Body of pancreas (tissue), 4 donors: ENCODE results near the gene TAPT1. TPM values are rescaled to one million over a fixed set of nuclear protein-coding genes. Genes with fewer than 3 reads are reported as not detected.

ENCODE experiments used
- ATAC-seq: fragments of 150-250 bp; one replicate; pipeline ENCODE4 v1.9.1; 2016
- DNase-seq, 4 donors: peaks; one replicate each; pipeline ENCODE4 v3.0.0-alpha.2; 2019
- H3K27ac ChIP-seq, 4 donors: fragments of 200-600 bp; sonication (generic); 1 replicate in 3 of 4; 2 replicates in 1 of 4; pipeline versions ENCODE4 v1.5.1 to v1.6.1; 2016 to 2019; ENCODE audit warnings: mild to moderate bottlenecking in 1 of 4, mixed read lengths in 1 of 4, moderate library complexity in 1 of 4
- H3K27me3 ChIP-seq, 2 donors: fragments of 200-600 bp; sonication (generic); one replicate each; pipeline ENCODE4 v1.6.0; 2016; ENCODE audit warnings: mild to moderate bottlenecking in 1 of 2
- H3K36me3 ChIP-seq, 2 donors: fragments of 200-600 bp; sonication (generic); replicated peaks in 1 of 2; 2 replicates each; pipeline ENCODE4 v1.5.1; 2016; ENCODE audit warnings: low read depth in 2 of 2; ENCODE audit not compliant: insufficient read depth in 1 of 2
- H3K4me1 ChIP-seq: fragments of 200-600 bp; sonication (generic); one replicate; pipeline ENCODE4 v1.6.0; 2016
- H3K4me3 ChIP-seq, 2 donors: fragments of 200-600 bp; sonication (generic); 1 replicate in 1 of 2; 2 replicates in 1 of 2; pipeline ENCODE4 v1.5.1; 2016 to 2019
- H3K9me3 ChIP-seq, 3 donors: fragments of 200-600 bp; sonication (generic); 1 replicate in 2 of 3; 2 replicates in 1 of 3; pipeline ENCODE4 v1.5.1; 2016
- POLR2A ChIP-seq, 3 donors: fragments of 450-650 bp; IDR thresholded peaks; one replicate each; pipeline ENCODE4 v1.6.1; 2016; ENCODE audit warnings: antibody characterized with exemption in 3 of 3, mild to moderate bottlenecking in 2 of 3
- WGBS, 2 donors: methylation state at CpG; one replicate each; pipeline ENCODE4 v1.1.5; 2017; 5-methylcytosine and 5-hydroxymethylcytosine counted together
- intact Hi-C: fragments of 100-400 bp; cut with DNase I; formaldehyde crosslinking; loops from one replicate; pipeline ENCODE4 v1.15.1; 2023
- total RNA-seq, 2 donors: library from RNA; depleted of rRNA; stranded (reverse); fragments of >200 nt; gene quantifications; one replicate each; pipeline ENCODE4 v1.1.0, GENCODE V29; 2016
- TF ChIP-seq, protein P1 (sequence below), 7 experiments: fragments of 450-650 bp in 4 of 7; fragments of 200-600 bp in 3 of 7; sonication (generic) in 3 of 7; IDR thresholded peaks; one replicate each; pipeline ENCODE4 v1.5.1; 2016 to 2019; ENCODE audit warnings: antibody characterized with exemption in 7 of 7

The TAPT1 gene
- total RNA-seq, 2 donors from 2014 or later, result 26.4 to 30.9 TPM

DNA sequence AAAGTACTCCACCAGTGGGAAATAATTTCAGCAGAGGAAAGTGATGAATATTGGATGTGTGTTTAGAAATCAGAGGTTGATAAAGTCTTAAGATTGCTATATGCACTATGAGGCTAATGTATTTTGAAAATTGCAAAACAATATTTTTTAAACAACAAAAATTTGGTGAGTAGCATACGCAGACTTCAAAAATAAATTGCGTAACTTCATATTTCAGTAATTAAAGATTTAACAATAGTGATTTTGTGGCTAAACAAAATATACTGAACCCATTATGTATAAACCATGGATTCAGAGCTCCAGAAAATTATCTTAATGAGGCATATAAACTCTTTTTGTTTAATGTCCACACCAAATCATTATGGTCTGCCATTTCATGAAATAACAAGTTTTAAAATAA is 3.3 kb upstream of the TAPT1 start:
- intact Hi-C loops, result no loop called here
- Histone ChIP-seq H3K36me3 (no peaks in the 10 kb centered on the region), H3K9me3 (no peaks in the 10 kb centered on the region), H3K27me3 (no peaks in the 10 kb centered on the region), H3K4me3 (no peak overlapping the region), H3K27ac (no peak overlapping the region), H3K4me1 (peaks cover 12% of the 10 kb centered on the region)
- no peak for DNase-seq
- ATAC-seq, result no peak
- WGBS, 2 donors, result 92 to 97% methylated on average over 2 of the region's 2 CpGs
- TF ChIP-seq, protein P1, sequence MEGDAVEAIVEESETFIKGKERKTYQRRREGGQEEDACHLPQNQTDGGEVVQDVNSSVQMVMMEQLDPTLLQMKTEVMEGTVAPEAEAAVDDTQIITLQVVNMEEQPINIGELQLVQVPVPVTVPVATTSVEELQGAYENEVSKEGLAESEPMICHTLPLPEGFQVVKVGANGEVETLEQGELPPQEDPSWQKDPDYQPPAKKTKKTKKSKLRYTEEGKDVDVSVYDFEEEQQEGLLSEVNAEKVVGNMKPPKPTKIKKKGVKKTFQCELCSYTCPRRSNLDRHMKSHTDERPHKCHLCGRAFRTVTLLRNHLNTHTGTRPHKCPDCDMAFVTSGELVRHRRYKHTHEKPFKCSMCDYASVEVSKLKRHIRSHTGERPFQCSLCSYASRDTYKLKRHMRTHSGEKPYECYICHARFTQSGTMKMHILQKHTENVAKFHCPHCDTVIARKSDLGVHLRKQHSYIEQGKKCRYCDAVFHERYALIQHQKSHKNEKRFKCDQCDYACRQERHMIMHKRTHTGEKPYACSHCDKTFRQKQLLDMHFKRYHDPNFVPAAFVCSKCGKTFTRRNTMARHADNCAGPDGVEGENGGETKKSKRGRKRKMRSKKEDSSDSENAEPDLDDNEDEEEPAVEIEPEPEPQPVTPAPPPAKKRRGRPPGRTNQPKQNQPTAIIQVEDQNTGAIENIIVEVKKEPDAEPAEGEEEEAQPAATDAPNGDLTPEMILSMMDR (IDR thresholded peaks at IDR 0.05), result no peak
- no peak for TF ChIP-seq POLR2A (IDR thresholded peaks at IDR 0.05)

DNA sequence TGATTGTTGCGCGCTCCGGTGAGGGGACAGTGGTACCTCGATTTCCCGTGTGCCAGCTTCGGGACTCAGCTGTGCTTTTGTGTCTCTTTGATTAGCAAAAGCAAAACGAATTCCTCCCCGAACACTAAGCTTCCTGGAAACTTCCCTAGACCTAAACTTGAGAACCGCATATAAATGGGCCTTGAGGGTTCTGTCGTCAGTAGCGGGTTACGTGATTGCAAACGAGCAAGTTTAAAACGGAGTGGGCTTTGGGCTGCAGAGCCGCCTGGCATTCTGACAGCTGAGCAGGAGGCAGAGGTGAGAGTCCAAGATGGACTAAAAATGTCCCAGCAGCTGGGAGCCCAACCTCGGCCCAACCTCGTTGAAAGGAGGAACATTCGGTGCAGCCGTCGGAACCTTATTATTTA is 1.2 kb upstream of the TAPT1 start:
- intact Hi-C loops, result no loop called here
- 0% methylated on average over 16 to 20 of the region's 20 CpGs for WGBS, 2 donors
- peak; percentile 10 for ATAC-seq

DNA sequence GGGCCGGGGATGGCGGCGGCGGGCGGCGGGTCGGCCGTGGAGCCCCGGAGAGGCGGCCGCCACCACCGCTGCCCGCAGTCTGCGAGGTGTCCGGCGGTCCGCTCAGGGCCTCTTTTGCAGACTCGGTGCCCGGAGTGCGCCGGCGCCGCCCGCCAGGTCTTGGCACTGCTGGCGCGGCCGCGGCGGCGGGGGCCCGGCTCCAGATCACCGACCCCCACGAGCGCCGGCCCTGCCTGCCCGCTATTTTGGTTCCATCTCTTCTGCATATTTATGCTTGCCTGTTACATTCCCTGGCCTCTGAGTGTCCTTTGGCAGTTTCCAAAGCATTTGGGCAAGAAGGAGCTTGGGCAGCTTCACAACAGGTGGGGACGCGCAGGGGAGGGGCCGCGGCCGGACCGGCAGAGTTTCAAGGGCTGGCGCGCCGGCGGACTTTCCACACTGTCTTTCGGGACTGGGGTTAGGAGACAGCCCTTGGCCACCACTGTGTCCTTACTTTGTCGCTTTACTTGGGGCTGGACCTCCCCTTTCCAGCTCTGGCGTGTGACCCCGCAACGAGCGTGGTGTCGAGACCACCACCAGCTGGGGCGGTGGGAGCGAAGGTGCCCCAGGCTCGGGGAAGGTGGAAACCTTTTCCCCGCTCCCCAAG is 668 bp upstream of the TAPT1 start:
- Histone ChIP-seq H3K4me3 (peak overlapping the region; percentile 79 to 92), H3K27ac (peak overlapping the region; percentile 93 to 97 (median 94)), H3K36me3 (no peaks in the 10 kb centered on the region), H3K4me1 (peaks cover 37% of the 10 kb centered on the region), H3K27me3 (no peaks in the 10 kb centered on the region), H3K9me3 (no peaks in the 10 kb centered on the region)
- WGBS, 2 donors, result 0% methylated on average over 11 to 56 of the region's 57 CpGs
- peak; percentile 54 to 72 (median 62) for DNase-seq
- intact Hi-C loops, result no loop called here
- ATAC-seq, result peak; percentile 57
- peak in 2 of 3 donors; percentile 53 to 61 for TF ChIP-seq POLR2A (IDR thresholded peaks at IDR 0.05)
- TF ChIP-seq, protein P1 (IDR thresholded peaks at IDR 0.05), result no peak

More for the DNA sequence above, 1.2 kb upstream of the TAPT1 start:
- no peaks in the 10 kb centered on the region for H3K27me3 ChIP-seq
- peak overlapping the region; percentile 79 to 92 for H3K4me3 ChIP-seq
- peaks cover 34% of the 10 kb centered on the region for H3K4me1 ChIP-seq
- peak; percentile 43 to 60 (median 51) for DNase-seq
- peak overlapping the region; percentile 93 to 97 (median 94) for H3K27ac ChIP-seq
- no peaks in the 10 kb centered on the region for H3K9me3 ChIP-seq
- TF ChIP-seq, protein P1 (IDR thresholded peaks at IDR 0.05), result no peak
- peak in 1 of 3 donors; percentile 23 for TF ChIP-seq POLR2A (IDR thresholded peaks at IDR 0.05)
- no peaks in the 10 kb centered on the region for H3K36me3 ChIP-seq

DNA sequence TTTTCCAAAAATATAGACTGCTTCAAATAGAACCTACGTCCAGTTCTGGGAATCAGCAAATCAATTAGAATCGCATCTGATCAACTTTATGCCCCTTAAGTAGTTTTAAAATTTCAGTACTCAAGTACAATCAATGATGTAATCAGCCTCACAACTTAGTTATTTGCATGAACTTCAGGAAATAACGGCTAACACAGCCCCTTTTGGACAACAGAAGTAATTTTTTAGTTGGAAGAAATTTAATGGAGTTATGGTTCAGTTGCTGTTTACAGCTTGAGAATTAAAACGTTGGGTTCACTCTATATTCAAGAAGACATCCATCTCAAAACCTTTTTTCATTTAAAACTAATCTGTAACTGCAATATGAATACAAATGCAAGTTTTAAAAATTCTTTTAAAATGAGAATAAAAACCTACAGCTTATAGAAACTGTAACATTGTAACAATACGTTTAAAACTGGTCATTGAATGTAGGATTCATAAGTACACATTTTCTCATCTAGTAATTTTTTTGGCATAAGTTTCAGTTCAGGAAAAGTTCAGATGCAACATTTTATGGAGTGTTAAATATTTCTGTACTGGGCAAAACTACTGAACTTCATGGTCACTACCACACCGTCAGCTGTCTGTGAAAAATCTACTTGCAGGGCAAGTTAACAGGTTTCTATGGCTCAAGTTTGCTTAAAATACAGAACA is 956 bp downstream of the TAPT1 start:
- Histone ChIP-seq H3K27ac (peak overlapping the region; percentile 93 to 97 (median 94)), H3K36me3 (no peaks in the 10 kb centered on the region), H3K4me3 (peak overlapping the region; percentile 38 to 71), H3K9me3 (no peaks in the 10 kb centered on the region), H3K4me1 (peaks cover 38% of the 10 kb centered on the region), H3K27me3 (no peaks in the 10 kb centered on the region)
- TF ChIP-seq, protein P1 (IDR thresholded peaks at IDR 0.05), result peak in 2 of 7 experiments; percentile 6 to 14
- no peak for TF ChIP-seq POLR2A (IDR thresholded peaks at IDR 0.05)
- ATAC-seq (no peak), DNase-seq (no peak)
- 0 to 2% methylated on average over 6 of the region's 6 CpGs for WGBS, 2 donors
- intact Hi-C loops, result no loop called here
